Measurements from ENCODE around the gene RBMS3.

RBMS3 gene

GRCh38 chr3:29302619-29303018 is 21.7 kb downstream of the RBMS3 start:
- Histone ChIP-seq H3K9ac (no peak overlapping the region), H3K27ac (no peak overlapping the region), H3K27me3 (no peaks in the 10 kb centered on the region), H3K36me3 (no peaks in the 10 kb centered on the region), H3K4me2 (no peak overlapping the region), H3K4me1 (peaks cover 11% of the 10 kb centered on the region), H3K4me3 (no peak overlapping the region), H4K20me1 (no peaks in the 10 kb centered on the region), H3K9me3 (peaks cover 4% of the 10 kb centered on the region; the same call in 1 of the 2 replicates)
- TF ChIP-seq Cebpa-rat (IDR thresholded peaks at IDR 0.05), result no peak

- no peak overlapping the region for H3K9ac ChIP-seq
Measured at GRCh38 chr3:29307295-29307694, 26.4 kb downstream of the RBMS3 start.

GRCh38 chr3:29310865-29311264 is 30.0 kb downstream of the RBMS3 start:
- Histone ChIP-seq H3K9me3 (no peaks in the 10 kb centered on the region), H3K4me2 (no peak overlapping the region), H3K36me3 (no peaks in the 10 kb centered on the region), H3K4me1 (no peaks in the 10 kb centered on the region), H3K9ac (no peak overlapping the region), H4K20me1 (no peaks in the 10 kb centered on the region), H3K4me3 (no peak overlapping the region), H3K27ac (no peak overlapping the region), H3K27me3 (no peaks in the 10 kb centered on the region)
- no peak for TF ChIP-seq Cebpa-rat (IDR thresholded peaks at IDR 0.05)

More at GRCh38 chr3:29307295-29307694, 26.4 kb downstream of the RBMS3 start:
- H3K27ac ChIP-seq, result no peak overlapping the region
- H3K27me3 ChIP-seq, result no peaks in the 10 kb centered on the region
- H3K4me3 ChIP-seq, result no peak overlapping the region
- H4K20me1 ChIP-seq, result no peaks in the 10 kb centered on the region
- H3K36me3 ChIP-seq, result no peaks in the 10 kb centered on the region
- no peak overlapping the region for H3K4me2 ChIP-seq
- H3K9me3 ChIP-seq, result peaks cover 4% of the 10 kb centered on the region; the same call in 1 of the 2 replicates
- no peak for TF ChIP-seq Cebpa-rat (IDR thresholded peaks at IDR 0.05)
- no peaks in the 10 kb centered on the region for H3K4me1 ChIP-seq

GRCh38 chr3:29311795-29312194 is 30.9 kb downstream of the RBMS3 start:
- Histone ChIP-seq H3K27ac (no peak overlapping the region), H3K9me3 (no peaks in the 10 kb centered on the region), H3K27me3 (no peaks in the 10 kb centered on the region), H3K4me2 (no peak overlapping the region), H3K36me3 (no peaks in the 10 kb centered on the region), H4K20me1 (no peaks in the 10 kb centered on the region), H3K4me1 (no peaks in the 10 kb centered on the region), H3K4me3 (no peak overlapping the region), H3K9ac (no peak overlapping the region)
- no peak for TF ChIP-seq Cebpa-rat (IDR thresholded peaks at IDR 0.05)

- Histone ChIP-seq H3K4me1 (no peaks in the 10 kb centered on the region), H3K9me3 (no peaks in the 10 kb centered on the region), H4K20me1 (no peaks in the 10 kb centered on the region), H3K4me3 (no peak overlapping the region), H3K36me3 (no peaks in the 10 kb centered on the region), H3K4me2 (no peak overlapping the region), H3K27ac (no peak overlapping the region), H3K9ac (no peak overlapping the region), H3K27me3 (no peaks in the 10 kb centered on the region)
- no peak for TF ChIP-seq Cebpa-rat (IDR thresholded peaks at IDR 0.05)
Measured at GRCh38 chr3:29312395-29312794, 31.5 kb downstream of the RBMS3 start.

- no peak overlapping the region for H3K4me2 ChIP-seq
- TF ChIP-seq Cebpa-rat (IDR thresholded peaks at IDR 0.05), result no peak
- no peak overlapping the region for H3K27ac ChIP-seq
- no peaks in the 10 kb centered on the region for H3K27me3 ChIP-seq
- H3K4me1 ChIP-seq, result no peaks in the 10 kb centered on the region
- no peak overlapping the region for H3K9ac ChIP-seq
- H4K20me1 ChIP-seq, result no peaks in the 10 kb centered on the region
- no peaks in the 10 kb centered on the region for H3K9me3 ChIP-seq
- no peak overlapping the region for H3K4me3 ChIP-seq
- no peaks in the 10 kb centered on the region for H3K36me3 ChIP-seq
Measured at GRCh38 chr3:29312960-29313452, 32.1 kb downstream of the RBMS3 start.

- no peak overlapping the region for H3K4me2 ChIP-seq
- no peaks in the 10 kb centered on the region for H3K36me3 ChIP-seq
- H3K27ac ChIP-seq, result no peak overlapping the region
- no peaks in the 10 kb centered on the region for H3K4me1 ChIP-seq
- no peaks in the 10 kb centered on the region for H4K20me1 ChIP-seq
- H3K4me3 ChIP-seq, result no peak overlapping the region
- no peak for TF ChIP-seq Cebpa-rat (IDR thresholded peaks at IDR 0.05)
- H3K9me3 ChIP-seq, result no peaks in the 10 kb centered on the region
- H3K9ac ChIP-seq, result no peak overlapping the region
- no peaks in the 10 kb centered on the region for H3K27me3 ChIP-seq
Measured at GRCh38 chr3:29313981-29314726, 33.3 kb downstream of the RBMS3 start.

GRCh38 chr3:29314727-29315088 is 33.8 kb downstream of the RBMS3 start:
- no peaks in the 10 kb centered on the region for H3K36me3 ChIP-seq
- H3K4me3 ChIP-seq, result no peak overlapping the region
- no peak overlapping the region for H3K4me2 ChIP-seq
- no peak overlapping the region for H3K9ac ChIP-seq
- no peaks in the 10 kb centered on the region for H3K4me1 ChIP-seq
- no peaks in the 10 kb centered on the region for H3K27me3 ChIP-seq
- no peaks in the 10 kb centered on the region for H4K20me1 ChIP-seq
- no peaks in the 10 kb centered on the region for H3K9me3 ChIP-seq
- no peak for TF ChIP-seq Cebpa-rat (IDR thresholded peaks at IDR 0.05)
- H3K27ac ChIP-seq, result no peak overlapping the region

- no peaks in the 10 kb centered on the region for H3K4me1 ChIP-seq
Measured at GRCh38 chr3:29317659-29318173, 36.8 kb downstream of the RBMS3 start.

GRCh38 chr3:29318251-29318650 is 37.4 kb downstream of the RBMS3 start:
- no peaks in the 10 kb centered on the region for H3K4me1 ChIP-seq
- H3K27ac ChIP-seq, result no peak overlapping the region
- H3K27me3 ChIP-seq, result no peaks in the 10 kb centered on the region
- no peak overlapping the region for H3K4me2 ChIP-seq
- no peaks in the 10 kb centered on the region for H3K36me3 ChIP-seq
- TF ChIP-seq Cebpa-rat (IDR thresholded peaks at IDR 0.05), result no peak
- no peaks in the 10 kb centered on the region for H4K20me1 ChIP-seq
- H3K4me3 ChIP-seq, result no peak overlapping the region
- H3K9me3 ChIP-seq, result no peaks in the 10 kb centered on the region
- no peak overlapping the region for H3K9ac ChIP-seq

More at GRCh38 chr3:29317659-29318173, 36.8 kb downstream of the RBMS3 start:
- no peaks in the 10 kb centered on the region for H4K20me1 ChIP-seq
- no peaks in the 10 kb centered on the region for H3K36me3 ChIP-seq
- TF ChIP-seq Cebpa-rat (IDR thresholded peaks at IDR 0.05), result no peak
- no peak overlapping the region for H3K4me3 ChIP-seq
- no peak overlapping the region for H3K9ac ChIP-seq
- no peak overlapping the region for H3K4me2 ChIP-seq
- H3K27ac ChIP-seq, result no peak overlapping the region
- no peaks in the 10 kb centered on the region for H3K27me3 ChIP-seq
- no peaks in the 10 kb centered on the region for H3K9me3 ChIP-seq

Data from BLaER1 (cell line).